HCT116 (cell line): ENCODE results near the gene NFIA. TPM values are rescaled to one million over a fixed set of nuclear protein-coding genes. Genes with fewer than 3 reads are reported as not detected.

Source experiments
- ATAC-seq: fragments of 200-7000 bp; cut with Tn5 transposase; 2 replicates; pipeline ENCODE4 v1.9.1; 2020; ENCODE audit warnings: mild to moderate bottlenecking, moderate library complexity
- BruUV-seq: library from RNA; stranded (reverse); fragments of 400-500 nt; replicated peaks from 2 replicates; lab custom pipeline; 2021; lab: Mats Ljungman, UMichigan
- CTCF ChIA-PET: fragments of 300-600 bp; sonication (Branson Sonifier 250); formaldehyde crosslinking; loops from one replicate; lab custom pipeline; 2021; ENCODE audit warnings: antibody characterized with exemption; lab: Charles Lee
- POLR2A ChIA-PET: fragments of 300-600, 350-600 bp; sonication (Branson Sonifier 250); formaldehyde crosslinking; loops from one replicate; lab custom pipeline; 2021; ENCODE audit warnings: antibody characterized with exemption; lab: Charles Lee
- RAD21 ChIA-PET, 2 experiments: fragments of 300-600 bp; sonication (Branson Sonifier 250); formaldehyde crosslinking; loops; one replicate each; lab custom pipeline; 2023; ENCODE audit warnings: low total read pairs in 2 of 2; ENCODE audit not compliant: uncharacterized antibody in 2 of 2, unreplicated experiment in 2 of 2, low non-redundant PET in 1 of 2; lab: Charles Lee
- DNase-seq: peaks from one replicate; pipeline ENCODE4 v3.0.0-alpha.2; 2010; ENCODE audit warnings: low read depth, low spot score
- H2AFZ ChIP-seq: fragments of 200-600 bp; shearing (Covaris generic), sonication (generic); 2 replicates; pipeline ENCODE4 v1.6.1; 2017; ENCODE audit warnings: low read depth, mixed run types, mixed read lengths, antibody characterized with exemption, low read length; ENCODE audit not compliant: poor library complexity, severe bottlenecking
- H3K27ac ChIP-seq: 2 replicates; pipeline ENCODE4 v1.5.1; 2012; ENCODE audit warnings: low read depth, low read length
- H3K27me3 ChIP-seq: fragments of 200-600 bp; sonication (generic); 2 replicates; pipeline ENCODE4 v1.6.1; 2016; ENCODE audit warnings: mixed run types, low read length, mixed read lengths; ENCODE audit not compliant: insufficient read depth
- H3K36me3 ChIP-seq, 2 experiments: fragments of 200-500 bp in 1 of 2; fragments of 200-600 bp in 1 of 2; sonication (Bioruptor generic) in 1 of 2; sonication (generic) in 1 of 2; 2 replicates each; pipeline versions ENCODE4 v1.5.1 to v1.6.1; 2014 to 2016; ENCODE audit warnings: low read length in 2 of 2, inconsistent platforms in 1 of 2, mixed read lengths in 1 of 2, mixed run types in 1 of 2; ENCODE audit not compliant: insufficient read depth in 2 of 2, control insufficient read depth in 1 of 2
- H3K4me1 ChIP-seq, 2 experiments: fragments of 200-600 bp in 1 of 2; sonication (generic) in 1 of 2; 2 replicates each; pipeline versions ENCODE4 v1.5.1 to v1.6.1; 2012 to 2017; ENCODE audit warnings: low read length in 2 of 2, inconsistent platforms in 1 of 2, mild to moderate bottlenecking in 1 of 2, mixed read lengths in 1 of 2, mixed run types in 1 of 2, moderate library complexity in 1 of 2; ENCODE audit not compliant: insufficient read depth in 2 of 2, control insufficient read depth in 1 of 2
- H3K4me2 ChIP-seq: fragments of 200-600 bp; sonication (generic); 2 replicates; pipeline ENCODE4 v1.6.1; 2017; ENCODE audit warnings: mixed run types, low read length, mixed read lengths
- H3K4me3 ChIP-seq, 2 experiments: fragments of 200-600 bp in 1 of 2; sonication (generic) in 1 of 2; replicated peaks in 1 of 2; 2 replicates each; pipeline ENCODE4 v1.5.1; 2011 to 2016; ENCODE audit warnings: low read length in 2 of 2, control low read depth in 1 of 2, low read depth in 1 of 2, mild to moderate bottlenecking in 1 of 2, mixed read lengths in 1 of 2, mixed run types in 1 of 2
- H3K79me2 ChIP-seq: fragments of 200-600 bp; sonication (generic); 2 replicates; pipeline ENCODE4 v1.6.1; 2017; ENCODE audit warnings: mild to moderate bottlenecking, mixed run types, low read length, moderate library complexity, mixed read lengths; ENCODE audit not compliant: insufficient read depth
- H3K9ac ChIP-seq: fragments of 200-600 bp; sonication (generic); 2 replicates; pipeline ENCODE4 v1.6.1; 2016; ENCODE audit warnings: low read length, mixed read lengths
- H3K9me2 ChIP-seq: fragments of 200-600 bp; sonication (generic), shearing (Covaris generic); 2 replicates; pipeline ENCODE4 v1.6.1; 2017; ENCODE audit warnings: mixed run types, mild to moderate bottlenecking, moderate library complexity; ENCODE audit not compliant: insufficient read depth
- H3K9me3 ChIP-seq, 2 experiments: fragments of 200-500 bp in 1 of 2; fragments of 200-600 bp in 1 of 2; sonication (Bioruptor generic) in 1 of 2; sonication (generic) in 1 of 2; 2 replicates each; pipeline ENCODE4 v1.6.1; 2014 to 2017; ENCODE audit warnings: low read length in 2 of 2, mixed read lengths in 2 of 2, inconsistent platforms in 1 of 2, low read depth in 1 of 2, mild to moderate bottlenecking in 1 of 2, mixed run types in 1 of 2, moderate library complexity in 1 of 2; ENCODE audit not compliant: control insufficient read depth in 1 of 2, insufficient read depth in 1 of 2
- H4K20me1 ChIP-seq: fragments of 200-600 bp; sonication (generic), shearing (Covaris generic); 2 replicates; pipeline ENCODE4 v1.6.1; 2017; ENCODE audit warnings: mixed run types, mild to moderate bottlenecking, moderate library complexity; ENCODE audit not compliant: insufficient read depth
- ATF3 ChIP-seq: IDR thresholded peaks from 2 replicates; pipeline ENCODE4 v1.6.1; 2012
- CBX3 ChIP-seq: IDR thresholded peaks from 2 replicates; pipeline ENCODE4 v1.6.1; 2012; ENCODE audit warnings: low read depth
- CEBPB ChIP-seq: IDR thresholded peaks from 2 replicates; pipeline ENCODE4 v1.6.1; 2012; ENCODE audit warnings: low read depth
- CTCF ChIP-seq, 3 experiments: fragments of 200-600 bp in 1 of 3; sonication (generic) in 1 of 3; IDR thresholded peaks in 2 of 3; conservative IDR thresholded peaks in 1 of 3; 2 replicates each; pipeline ENCODE4 v1.5.1; 2012 to 2017; ENCODE audit warnings: low read depth in 2 of 3, low read length in 2 of 3, antibody characterized with exemption in 1 of 3, borderline replicate concordance in 1 of 3, control low read depth in 1 of 3, mild to moderate bottlenecking in 1 of 3, mixed read lengths in 1 of 3, mixed run types in 1 of 3, moderate library complexity in 1 of 3; ENCODE audit not compliant: insufficient read depth in 1 of 3
- EZH2 ChIP-seq: fragments of 200-600 bp; sonication (generic); IDR thresholded peaks from 2 replicates; pipeline ENCODE4 v1.6.1; 2017; ENCODE audit warnings: antibody characterized with exemption, mixed run types
- EZH2phosphoT487 ChIP-seq: fragments of 200-600 bp; IDR thresholded peaks from 2 replicates; pipeline ENCODE4 v1.6.1; 2018; ENCODE audit warnings: antibody characterized with exemption, borderline replicate concordance
- MAX ChIP-seq: IDR thresholded peaks from 2 replicates; pipeline ENCODE4 v1.6.1; 2012
- POLR2A ChIP-seq: IDR thresholded peaks from 2 replicates; pipeline ENCODE4 v1.7.0; 2011; ENCODE audit warnings: borderline replicate concordance; ENCODE audit not compliant: insufficient read depth, insufficient read length; ENCODE audit errors: extremely low read depth
- POLR2AphosphoS5 ChIP-seq: IDR thresholded peaks from 2 replicates; pipeline ENCODE4 v1.6.1; 2011; ENCODE audit warnings: mild to moderate bottlenecking, low read depth, low read length, moderate library complexity
- RAD21 ChIP-seq: IDR thresholded peaks from 2 replicates; pipeline ENCODE4 v1.6.1; 2012; ENCODE audit warnings: low read depth, mild to moderate bottlenecking
- SP1 ChIP-seq: IDR thresholded peaks from 2 replicates; pipeline ENCODE4 v1.6.1; 2012; ENCODE audit warnings: low read depth
- SRF ChIP-seq: IDR thresholded peaks from 2 replicates; pipeline ENCODE4 v1.6.1; 2012; ENCODE audit warnings: low read depth
- TCF7L2 ChIP-seq: IDR thresholded peaks from 2 replicates; pipeline ENCODE4 v1.7.0; 2011; ENCODE audit warnings: borderline replicate concordance, inconsistent platforms; ENCODE audit not compliant: insufficient read depth, insufficient read length; ENCODE audit errors: extremely low read depth
- YY1 ChIP-seq: IDR thresholded peaks from 2 replicates; pipeline ENCODE4 v1.6.1; 2011; ENCODE audit warnings: low read length, low read depth, moderate library complexity, mild to moderate bottlenecking; ENCODE audit not compliant: insufficient replicate concordance; ENCODE audit errors: extremely low read depth
- ZBTB33 ChIP-seq: IDR thresholded peaks from 2 replicates; pipeline ENCODE4 v1.6.1; 2011; ENCODE audit warnings: mild to moderate bottlenecking, low read length, moderate library complexity; ENCODE audit not compliant: insufficient replicate concordance; ENCODE audit errors: extremely low read depth
- ZFX ChIP-seq: fragments of 450-650 bp; IDR thresholded peaks from 2 replicates; pipeline ENCODE4 v1.6.1; 2017
- ZNF274 ChIP-seq: fragments of 200-500 bp; sonication (Bioruptor generic); IDR thresholded peaks from 2 replicates; pipeline ENCODE4 v1.6.1; 2014; ENCODE audit warnings: mild to moderate bottlenecking, low read depth, low read length, inconsistent platforms
- intact Hi-C: fragments of 100-400 bp; cut with micrococcal nuclease; formaldehyde crosslinking; loops from 2 replicates; pipeline ENCODE4 v1.10.0; 2022
- total RNA-seq: library from RNA; stranded (reverse); gene quantifications from one replicate; pipeline ENCODE4 v1.2.1, GENCODE V29; 2021; ENCODE audit not compliant: unreplicated experiment

The NFIA gene
- total RNA-seq, 1 experiment from 2014 or later = 17.2 TPM

GRCh38 chr1:61098333-61098732 lies 16.0 kb downstream of the NFIA start:
- ChIA-PET CTCF (no interaction called here), POLR2A (no interaction called here), RAD21 (no interaction called here)
- H3K27me3 ChIP-seq = no peaks in the 10 kb centered on the region
- no peak overlapping the region for H3K27ac ChIP-seq
- H2AFZ ChIP-seq = no peak overlapping the region
- H3K9ac ChIP-seq = no peak overlapping the region
- TF ChIP-seq ZBTB33 (no peak), TCF7L2 (no peak), MAX (no peak), CBX3 (no peak), SP1 (no peak), CTCF (IDR thresholded peaks at IDR 0.05 in 2 of 3, conservative IDR thresholded peaks at IDR 0.05 in 1 of 3; ENCODE audit: borderline replicate concordance in 1 of 3, insufficient read depth in 1 of 3, low read depth in 2 of 3, low read length in 2 of 3) (no peak), CEBPB (no peak), ZFX (no peak), EZH2phosphoT487 (no peak), SRF (no peak), ZNF274 (no peak), POLR2A (no peak), YY1 (no peak), EZH2 (no peak), RAD21 (no peak), POLR2AphosphoS5 (no peak), ATF3 (no peak)
- H3K9me2 ChIP-seq = no peaks in the 10 kb centered on the region
- no peaks in the 10 kb centered on the region for H3K9me3 ChIP-seq
- no peak overlapping the region for H3K4me3 ChIP-seq
- no peaks in the 10 kb centered on the region for H3K4me1 ChIP-seq
- peaks cover 41% of the 10 kb centered on the region for H3K79me2 ChIP-seq
- intact Hi-C loops = no loop called here
- DNase-seq = no peak
- no peak overlapping the region for H3K4me2 ChIP-seq
- H4K20me1 ChIP-seq = no peaks in the 10 kb centered on the region
- ATAC-seq = no peak
- no TSS peak for BruUV-seq
- 0 out of 4 replicates have a peak, but pooled peaks cover 0 to 4% of the 10 kb centered on the region in 2 experiments for H3K36me3 ChIP-seq
